ENCODE data around the gene GRIK3.

The GRIK3 gene

GRCh38 chr1:36881541-36881940, 152.8 kb downstream of the GRIK3 start:
- in situ Hi-C loops (cut with MboI; ENCODE audit: low sequenced_read_pairs) = no loop called here

DNA sequence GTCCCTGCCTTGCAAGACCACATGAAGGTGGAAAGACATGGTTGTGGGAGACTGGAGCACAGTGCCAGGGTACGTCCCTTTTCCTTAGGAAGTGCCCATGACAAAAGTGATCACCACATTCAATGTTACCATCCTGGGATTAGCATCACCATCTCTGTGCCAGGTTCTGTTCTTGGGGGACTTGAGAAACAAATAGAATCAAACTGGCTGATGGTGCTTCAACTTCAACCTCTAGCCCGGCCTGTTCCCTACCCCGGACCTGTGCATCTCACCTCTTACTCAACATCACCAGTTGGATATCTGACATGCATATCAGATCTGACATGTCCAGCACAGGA, 153.3 kb downstream of the GRIK3 start:
- in situ Hi-C loops (cut with MboI; ENCODE audit: low sequenced_read_pairs) = no loop called here

GRCh38 chr1:36880155-36881067, 153.9 kb downstream of the GRIK3 start:
- in situ Hi-C loops (cut with MboI; ENCODE audit: low sequenced_read_pairs) = no loop called here

DNA sequence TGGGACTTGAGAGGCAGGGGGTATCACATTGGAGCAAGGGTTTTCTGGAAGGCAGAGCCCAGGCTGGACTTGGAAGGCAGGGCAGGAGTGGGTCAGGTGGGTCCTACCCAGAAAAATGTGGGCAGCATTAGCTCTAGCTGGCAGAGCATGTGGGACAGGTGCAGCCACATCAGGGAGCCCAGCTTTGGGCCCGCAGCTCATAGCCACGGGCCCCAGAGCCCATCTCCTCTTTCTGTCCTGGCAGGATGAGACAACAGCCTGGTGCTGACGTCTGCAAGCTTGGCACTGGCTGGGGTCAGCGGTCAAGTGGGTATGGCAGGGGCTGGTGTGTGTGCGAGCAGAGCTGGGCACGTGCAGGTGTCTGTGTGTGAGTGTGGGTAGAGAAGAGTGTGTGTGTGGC, 154.7 kb downstream of the GRIK3 start:
- in situ Hi-C loops (cut with MboI; ENCODE audit: low sequenced_read_pairs) = no loop called here

DNA sequence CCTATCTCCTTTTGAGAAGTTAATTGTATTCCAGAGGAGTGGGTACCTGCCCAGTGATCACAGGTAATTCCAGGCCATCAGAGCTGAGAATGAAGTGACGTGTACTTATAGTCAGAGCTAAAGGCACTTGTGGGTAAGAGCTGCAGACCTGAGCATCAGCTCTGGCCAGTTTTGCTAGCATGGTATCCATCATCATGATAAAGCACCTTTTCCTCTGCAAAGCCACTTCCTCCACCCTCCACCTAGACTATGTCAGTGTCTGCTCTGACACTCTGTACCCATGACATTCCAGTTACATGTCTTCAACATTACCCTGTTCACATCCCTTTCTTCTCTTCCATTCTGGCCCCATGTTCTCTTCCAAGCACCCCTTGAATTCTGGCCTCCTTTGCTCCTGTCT, 157.3 kb downstream of the GRIK3 start:
- in situ Hi-C loops (cut with MboI; ENCODE audit: low sequenced_read_pairs) = no loop called here

DNA sequence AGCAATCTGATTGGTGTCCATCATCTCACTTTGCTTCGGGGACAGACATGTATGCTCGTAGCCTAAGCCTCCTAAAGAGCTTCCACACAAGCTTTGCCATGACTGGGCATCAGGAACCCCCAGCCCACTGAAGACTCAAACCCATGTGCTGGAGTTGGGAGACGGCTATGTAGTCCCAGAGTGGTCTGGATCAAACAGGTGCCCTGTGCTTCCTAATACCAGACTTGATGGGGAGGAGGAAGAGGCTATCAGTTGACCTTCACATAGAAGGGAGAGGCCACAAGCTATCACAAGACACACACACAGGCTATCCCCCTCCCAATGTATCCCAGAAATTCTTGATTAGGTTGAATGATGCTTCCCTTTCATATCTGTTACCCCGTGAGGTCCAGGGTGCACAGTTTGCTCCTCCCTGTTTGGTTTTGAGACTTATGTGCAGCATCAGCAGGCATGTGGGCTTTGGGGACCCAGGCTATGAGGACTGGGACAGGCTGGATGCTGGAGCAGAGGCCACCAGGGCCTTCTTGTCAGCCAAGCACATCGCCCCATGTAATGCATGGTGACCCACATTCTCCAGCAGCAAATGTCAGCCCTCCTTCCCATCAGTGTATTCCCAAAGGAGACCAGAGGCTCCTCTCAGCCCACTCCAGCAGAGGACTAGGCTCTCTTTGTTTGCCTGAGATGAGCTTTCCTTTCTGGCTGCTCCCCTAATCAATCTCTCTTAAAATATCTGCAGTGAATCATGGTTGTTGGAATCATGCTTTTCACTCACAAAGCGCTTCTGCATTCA, 159.8 kb downstream of the GRIK3 start:
- in situ Hi-C loops (cut with MboI; ENCODE audit: low sequenced_read_pairs) = no loop called here

- in situ Hi-C loops (cut with MboI; ENCODE audit: low sequenced_read_pairs) = no loop called here
Measured at GRCh38 chr1:36872858-36873257, 161.5 kb downstream of the GRIK3 start.

GRCh38 chr1:36872126-36872754, 162.1 kb downstream of the GRIK3 start:
- in situ Hi-C loops (cut with MboI; ENCODE audit: low sequenced_read_pairs) = no loop called here

- in situ Hi-C loops (cut with MboI; ENCODE audit: low sequenced_read_pairs) = no loop called here
Measured at GRCh38 chr1:36871146-36871971, 163.0 kb downstream of the GRIK3 start.

DNA sequence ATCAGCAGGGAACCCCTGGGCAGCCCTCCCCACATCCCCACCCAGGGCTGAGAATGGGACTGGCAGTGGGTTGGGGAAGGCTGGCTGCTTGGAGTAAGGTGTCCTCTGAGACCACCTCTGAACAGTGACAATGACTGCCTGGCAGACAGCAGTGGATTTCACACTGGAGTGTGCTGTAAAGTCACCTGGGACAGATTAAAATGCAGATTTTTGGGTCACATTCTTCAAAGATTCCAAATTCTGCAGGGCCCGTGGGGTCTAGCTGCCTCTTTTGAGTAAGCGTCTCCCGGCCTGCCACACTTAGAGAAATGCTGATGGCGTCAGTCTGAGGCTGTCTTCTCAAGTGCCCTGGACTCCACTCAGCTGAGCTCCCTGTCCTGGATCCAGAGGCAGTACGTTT, 164.5 kb downstream of the GRIK3 start:
- in situ Hi-C loops (cut with MboI; ENCODE audit: low sequenced_read_pairs) = no loop called here

GRCh38 chr1:36869054-36869453, 165.3 kb downstream of the GRIK3 start:
- in situ Hi-C loops (cut with MboI; ENCODE audit: low sequenced_read_pairs) = no loop called here

- in situ Hi-C loops (cut with MboI; ENCODE audit: low sequenced_read_pairs) = no loop called here
Measured at GRCh38 chr1:36867575-36867974, 166.7 kb downstream of the GRIK3 start.

- in situ Hi-C loops (cut with MboI; ENCODE audit: low sequenced_read_pairs) = no loop called here
Measured at GRCh38 chr1:36866169-36866814, 168.0 kb downstream of the GRIK3 start.

DNA sequence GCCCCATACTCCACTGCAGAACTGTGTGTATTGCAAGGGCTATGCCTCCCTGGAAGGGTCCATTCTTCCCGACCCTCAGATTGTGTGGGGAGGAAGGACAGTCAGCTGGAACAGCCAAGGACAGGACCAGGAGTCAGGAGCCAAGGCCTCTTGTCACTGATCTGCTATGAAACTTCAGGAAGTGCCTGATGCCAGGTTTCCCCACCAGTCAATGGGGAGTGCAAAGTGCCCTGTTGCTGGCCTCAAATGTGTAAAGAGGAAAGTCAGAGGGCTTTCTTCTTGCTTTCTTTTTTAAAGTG, 168.8 kb downstream of the GRIK3 start:
- in situ Hi-C loops (cut with MboI; ENCODE audit: low sequenced_read_pairs) = no loop called here

- in situ Hi-C loops (cut with MboI; ENCODE audit: low sequenced_read_pairs) = no loop called here
Measured at GRCh38 chr1:36864823-36865601, 169.3 kb downstream of the GRIK3 start.

DNA sequence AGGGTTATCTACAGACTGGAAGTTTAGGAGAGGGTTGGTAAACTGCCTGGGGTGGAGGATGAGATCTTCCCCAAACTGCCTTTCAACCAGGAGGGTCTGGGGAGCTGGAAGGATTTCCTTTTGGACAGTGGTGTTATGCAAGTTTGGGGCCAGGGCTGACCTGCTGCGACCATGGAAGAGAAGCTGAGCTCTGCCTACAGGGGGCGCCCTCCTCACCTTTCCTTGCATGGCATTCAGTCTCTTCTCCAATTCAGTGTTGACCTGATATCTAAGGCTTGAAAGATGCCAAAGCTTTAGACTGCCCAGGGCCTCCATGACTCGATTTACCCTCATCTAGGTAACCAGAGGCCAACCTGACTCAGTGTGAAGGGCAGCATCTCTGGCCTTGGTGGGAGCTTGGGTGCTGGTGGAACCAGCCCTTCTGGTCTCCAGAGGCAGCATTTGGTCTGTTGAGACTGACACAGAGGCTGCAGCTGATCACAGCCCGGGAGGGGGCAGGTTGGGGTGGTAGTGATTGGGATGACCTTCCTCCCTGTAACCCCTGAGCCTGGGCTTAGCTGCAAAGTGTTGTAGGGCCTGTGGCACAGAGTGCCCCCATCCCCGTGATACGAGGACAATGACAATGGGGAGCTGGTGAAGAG, 170.0 kb downstream of the GRIK3 start:
- in situ Hi-C loops (cut with MboI; ENCODE audit: low sequenced_read_pairs) = no loop called here

- in situ Hi-C loops (cut with MboI; ENCODE audit: low sequenced_read_pairs) = no loop called here
Measured at GRCh38 chr1:36863500-36863899, 170.8 kb downstream of the GRIK3 start.

DNA sequence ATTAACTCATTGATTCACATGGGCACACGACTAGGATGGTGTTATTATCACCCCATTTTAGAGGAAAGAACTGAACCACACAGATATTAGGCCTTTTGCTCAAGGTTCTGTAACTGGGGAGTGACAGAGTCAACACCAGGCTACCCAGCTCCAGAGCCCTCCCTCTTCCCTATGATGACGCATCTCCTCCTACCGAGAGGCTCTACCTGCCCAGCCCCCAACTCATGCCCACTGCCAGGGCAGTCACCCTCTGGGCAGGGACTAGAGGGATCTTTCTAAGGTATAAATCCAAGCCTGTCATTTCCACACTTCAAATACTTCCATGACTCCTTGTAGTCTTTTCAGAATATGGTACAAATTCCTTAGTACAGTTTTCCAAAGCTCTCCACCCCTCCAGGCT, 171.3 kb downstream of the GRIK3 start:
- in situ Hi-C loops (cut with MboI; ENCODE audit: low sequenced_read_pairs) = no loop called here

DNA sequence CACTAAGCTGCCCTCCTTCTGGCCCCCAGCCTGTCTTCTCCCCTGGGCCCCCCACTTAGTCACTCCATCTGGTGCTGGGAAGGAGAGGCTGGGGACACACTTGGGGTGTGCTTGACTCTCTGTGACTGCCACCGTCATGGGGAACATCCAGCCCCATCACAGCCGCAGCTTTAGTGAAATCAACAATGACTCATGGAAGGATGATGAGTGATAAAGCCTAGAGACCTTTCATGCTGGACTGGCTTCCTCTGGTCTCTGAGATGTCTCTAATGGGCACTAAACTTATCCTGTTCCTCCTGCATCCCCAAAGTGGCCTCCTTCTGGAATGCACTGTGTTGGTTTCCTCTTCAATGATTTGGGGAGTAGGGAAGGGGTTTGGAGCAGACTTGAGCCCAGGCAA, 172.9 kb downstream of the GRIK3 start:
- in situ Hi-C loops (cut with MboI; ENCODE audit: low sequenced_read_pairs) = no loop called here

Data from HL-60/S4 (cell line).